ENCODE results near the gene SMARCA2. TPM values are rescaled to one million over a fixed set of nuclear protein-coding genes. Genes with fewer than 3 reads are reported as not detected.
A peak's percentile ranks its signal among the peaks of the same experiment; 100 is the strongest.

The SMARCA2 gene
- total RNA-seq, 2 experiments from 2014 or later = 87.8 to 89.9 TPM

DNA sequence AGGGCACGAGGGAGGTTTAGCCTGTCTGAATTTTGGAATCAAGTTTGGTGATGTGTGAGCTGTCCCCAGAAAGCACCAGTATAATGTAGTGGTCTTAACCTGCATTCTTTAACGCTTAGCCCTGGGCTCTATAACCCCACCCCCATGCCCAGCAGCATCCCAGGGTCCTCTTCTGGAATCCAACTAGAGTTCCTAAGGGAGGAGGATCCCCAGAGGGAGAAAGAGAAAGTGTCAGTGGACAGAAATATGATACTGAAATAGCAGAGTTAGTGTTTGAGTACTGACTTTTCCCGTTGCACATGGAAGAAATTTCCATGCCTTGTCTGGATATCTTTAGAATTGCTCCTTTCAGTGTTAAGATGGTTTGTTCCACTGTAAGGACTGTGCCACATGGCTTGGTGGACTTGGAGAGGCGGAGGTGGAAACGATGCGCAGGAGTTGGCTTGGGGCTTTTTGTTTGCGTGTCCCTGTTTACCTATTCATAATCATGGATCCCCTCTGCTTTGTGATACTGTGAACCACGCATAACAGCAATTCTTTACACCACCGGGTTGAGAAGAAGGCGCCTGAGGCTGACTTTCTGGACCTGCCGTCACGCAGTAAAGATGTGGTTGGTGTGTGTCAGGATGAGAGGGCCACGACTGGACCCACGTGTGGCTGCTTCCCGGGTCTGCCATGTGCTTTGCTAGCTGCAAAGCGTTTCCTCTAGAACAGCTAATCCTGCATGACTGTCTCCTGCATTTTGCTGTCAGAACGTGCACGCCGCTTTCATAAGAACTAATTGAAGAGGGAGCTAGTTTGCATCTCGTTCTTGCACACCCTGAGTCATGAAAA lies 142.3 kb downstream of the SMARCA2 start:
- intact Hi-C loops (cut with micrococcal nuclease) = loop anchor here (1.0 to 10.0 kb wide), 9 partner anchors 31 to 1370 kb away; partner anchors contain the start of genes PUM3, RFX3, SMARCA2 and VLDLR
- DNase-seq = peak; percentile 76
- CTCF ChIA-PET = interaction anchor here (0.6 kb wide), 1 partner anchor 24 kb away, joined by 3 read pairs; no protein-coding TSS in a partner anchor
- no peaks in the 10 kb centered on the region for H3K27me3 Mint-ChIP-seq (ENCODE audit: low read depth)
- peaks cover 60% of the 10 kb centered on the region for H3K4me1 Mint-ChIP-seq (ENCODE audit: low read depth)
- peaks cover 8% of the 10 kb centered on the region for H3K36me3 Mint-ChIP-seq (ENCODE audit: low read depth)
- no peaks in the 10 kb centered on the region for H3K9me3 Mint-ChIP-seq
- H3K4me3 Mint-ChIP-seq = peak overlapping the region; percentile 80
- H3K27ac Mint-ChIP-seq = peak overlapping the region; percentile 94

DNA sequence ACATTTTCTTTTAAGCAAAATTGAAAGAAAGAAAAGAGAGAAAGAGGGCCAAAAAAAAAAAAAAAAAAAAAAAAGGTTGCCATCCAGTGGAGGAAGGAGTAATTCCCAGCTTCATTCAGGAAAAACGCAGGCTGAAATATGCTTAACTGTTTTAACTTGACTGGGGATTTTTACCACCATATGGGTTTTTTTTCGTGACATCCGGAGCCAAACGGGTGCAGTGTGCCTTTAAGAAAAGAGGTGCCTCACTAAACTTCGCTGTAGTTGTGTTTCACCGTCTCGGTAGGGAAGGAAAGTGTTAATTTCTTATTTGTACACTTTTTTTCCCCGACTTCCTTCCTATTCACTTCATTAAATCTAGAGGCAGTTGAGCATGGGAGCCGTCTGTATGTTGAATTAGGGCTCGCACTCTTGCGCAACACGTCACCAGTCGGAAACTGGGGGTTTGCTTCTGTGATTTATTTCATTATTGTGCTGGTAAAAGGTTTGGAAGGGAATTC lies 143.0 kb downstream of the SMARCA2 start:
- H3K36me3 Mint-ChIP-seq (ENCODE audit: low read depth) = peaks cover 8% of the 10 kb centered on the region
- H3K27me3 Mint-ChIP-seq (ENCODE audit: low read depth) = no peaks in the 10 kb centered on the region
- H3K4me1 Mint-ChIP-seq (ENCODE audit: low read depth) = peaks cover 58% of the 10 kb centered on the region
- CTCF ChIA-PET = interaction anchor here (0.6 to 1.5 kb wide), 2 partner anchors 9 to 23 kb away, joined by 3 read pairs; no protein-coding TSS in a partner anchor
- peak; percentile 66 for DNase-seq
- peak overlapping the region; percentile 94 for H3K27ac Mint-ChIP-seq
- peak overlapping the region; percentile 80 for H3K4me3 Mint-ChIP-seq
- H3K9me3 Mint-ChIP-seq = no peaks in the 10 kb centered on the region
- intact Hi-C loops (cut with micrococcal nuclease) = loop anchor here (1.0 to 10.0 kb wide), 9 partner anchors 32 to 1369 kb away; partner anchors contain the start of genes PUM3, RFX3, SMARCA2 and VLDLR

DNA sequence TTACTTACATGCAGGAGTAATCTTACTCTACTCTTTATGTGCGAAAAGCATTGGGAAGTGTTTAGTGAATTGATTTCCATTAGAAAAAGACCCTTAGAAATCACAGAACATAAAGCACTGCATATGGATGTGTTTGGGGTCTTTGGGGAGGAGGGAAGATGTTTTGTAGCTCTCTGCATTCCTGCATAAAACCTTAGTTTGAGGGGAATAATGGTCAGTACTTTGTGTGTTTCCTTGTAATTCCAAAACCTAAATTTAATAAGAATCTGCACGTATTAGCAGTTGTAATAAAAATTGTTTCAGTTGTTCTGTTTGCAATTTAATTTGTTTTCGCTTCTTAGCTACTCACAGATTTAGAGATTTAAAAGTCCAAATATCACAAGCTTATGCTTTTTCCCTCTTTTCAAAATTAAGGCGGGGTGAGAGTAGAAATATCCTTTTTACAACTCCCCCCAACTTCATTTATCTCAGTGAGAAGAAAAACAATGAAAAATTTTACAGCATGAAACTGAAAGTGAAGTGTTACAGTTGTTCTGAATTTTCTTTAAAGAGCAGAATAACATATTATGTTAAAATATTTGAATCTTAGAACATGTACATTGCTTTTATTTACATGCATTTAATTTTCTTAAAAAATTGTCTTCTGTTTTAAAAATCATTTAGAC lies 143.8 kb downstream of the SMARCA2 start:
- CTCF ChIA-PET = interaction anchor here (0.7 to 2.3 kb wide), 5 partner anchors 8 to 138 kb away, joined by 3 to 6 read pairs (median 4); no protein-coding TSS in a partner anchor
- Mint-ChIP-seq H3K9me3 (no peaks in the 10 kb centered on the region), H3K27me3 (ENCODE audit: low read depth) (no peaks in the 10 kb centered on the region), H3K27ac (peak overlapping the region; percentile 94), H3K36me3 (ENCODE audit: low read depth) (peaks cover 9% of the 10 kb centered on the region), H3K4me3 (peak overlapping the region; percentile 80), H3K4me1 (ENCODE audit: low read depth) (peaks cover 52% of the 10 kb centered on the region)
- DNase-seq = no peak
- intact Hi-C loops (cut with micrococcal nuclease) = loop anchor here (1.0 to 10.0 kb wide), 9 partner anchors 33 to 1368 kb away; partner anchors contain the start of genes PUM3, RFX3, SMARCA2 and VLDLR

DNA sequence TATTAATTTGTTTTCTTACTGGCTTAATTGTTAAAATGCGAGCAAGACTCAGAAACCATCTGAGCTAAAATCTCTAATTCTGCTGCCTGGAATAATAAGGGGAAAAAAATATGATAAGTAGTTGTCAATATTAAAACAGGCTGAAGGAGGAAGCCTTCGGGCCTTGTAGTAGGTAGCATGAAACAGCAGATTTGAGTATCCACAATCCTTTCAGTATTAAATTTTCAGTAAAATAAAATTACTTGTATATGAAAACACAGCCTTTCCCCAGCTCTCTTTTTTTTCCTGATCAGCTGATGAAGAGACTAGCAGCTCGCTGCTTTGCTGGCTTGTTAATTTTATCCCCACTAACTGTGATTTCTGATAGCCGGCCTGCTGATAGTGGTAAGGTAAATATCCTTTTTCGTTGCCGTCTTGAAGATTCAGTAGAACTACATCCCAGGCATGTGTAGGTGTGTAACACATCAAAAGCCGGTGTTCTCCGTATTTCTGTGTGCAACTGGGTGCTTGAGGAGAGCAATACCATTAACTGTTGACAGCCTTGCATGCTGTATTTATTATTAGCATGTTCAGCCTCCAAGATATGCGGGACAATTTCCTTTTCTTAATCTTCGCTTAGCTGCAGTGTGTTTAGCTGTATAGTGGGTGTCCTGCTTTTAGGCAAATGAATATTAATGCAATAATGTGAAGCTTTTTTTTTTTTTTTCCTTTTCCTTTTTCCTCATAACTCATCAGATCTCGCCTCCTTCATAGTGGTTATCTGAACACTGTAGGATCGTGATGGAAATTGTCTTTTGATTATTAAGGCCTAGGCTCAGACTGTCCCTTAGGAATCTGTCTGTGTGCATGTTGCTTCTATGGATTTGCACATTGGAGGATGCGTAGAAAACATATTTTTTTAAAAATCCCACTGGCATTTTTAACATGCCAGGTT lies 144.6 kb downstream of the SMARCA2 start:
- CTCF ChIA-PET = interaction anchor here (0.5 to 2.3 kb wide), 8 partner anchors 7 to 139 kb away, joined by 3 to 6 read pairs (median 4); no protein-coding TSS in a partner anchor
- Mint-ChIP-seq H3K9me3 (no peaks in the 10 kb centered on the region), H3K4me1 (ENCODE audit: low read depth) (peaks cover 53% of the 10 kb centered on the region)

GRCh38 chr9:2161661-2162060 lies 146.5 kb downstream of the SMARCA2 start:
- Mint-ChIP-seq H3K9me3 (no peaks in the 10 kb centered on the region), H3K36me3 (ENCODE audit: low read depth) (peaks cover 18% of the 10 kb centered on the region), H3K4me3 (no peak overlapping the region), H3K27me3 (ENCODE audit: low read depth) (no peaks in the 10 kb centered on the region), H3K27ac (no peak overlapping the region), H3K4me1 (ENCODE audit: low read depth) (peaks cover 43% of the 10 kb centered on the region)
- no peak for DNase-seq
- intact Hi-C loops (cut with micrococcal nuclease) = no loop called here
- CTCF ChIA-PET = no interaction called here

More for the DNA sequence above, 144.6 kb downstream of the SMARCA2 start:
- no peaks in the 10 kb centered on the region for H3K27me3 Mint-ChIP-seq (ENCODE audit: low read depth)
- H3K36me3 Mint-ChIP-seq (ENCODE audit: low read depth) = peaks cover 15% of the 10 kb centered on the region
- intact Hi-C loops (cut with micrococcal nuclease) = loop anchor here (5.0 to 10.0 kb wide), 3 partner anchors 465 to 1368 kb away; partner anchors contain the start of genes RFX3 and VLDLR
- peak overlapping the region; percentile 44 for H3K27ac Mint-ChIP-seq
- H3K4me3 Mint-ChIP-seq = peak overlapping the region; percentile 47
- DNase-seq = no peak

DNA sequence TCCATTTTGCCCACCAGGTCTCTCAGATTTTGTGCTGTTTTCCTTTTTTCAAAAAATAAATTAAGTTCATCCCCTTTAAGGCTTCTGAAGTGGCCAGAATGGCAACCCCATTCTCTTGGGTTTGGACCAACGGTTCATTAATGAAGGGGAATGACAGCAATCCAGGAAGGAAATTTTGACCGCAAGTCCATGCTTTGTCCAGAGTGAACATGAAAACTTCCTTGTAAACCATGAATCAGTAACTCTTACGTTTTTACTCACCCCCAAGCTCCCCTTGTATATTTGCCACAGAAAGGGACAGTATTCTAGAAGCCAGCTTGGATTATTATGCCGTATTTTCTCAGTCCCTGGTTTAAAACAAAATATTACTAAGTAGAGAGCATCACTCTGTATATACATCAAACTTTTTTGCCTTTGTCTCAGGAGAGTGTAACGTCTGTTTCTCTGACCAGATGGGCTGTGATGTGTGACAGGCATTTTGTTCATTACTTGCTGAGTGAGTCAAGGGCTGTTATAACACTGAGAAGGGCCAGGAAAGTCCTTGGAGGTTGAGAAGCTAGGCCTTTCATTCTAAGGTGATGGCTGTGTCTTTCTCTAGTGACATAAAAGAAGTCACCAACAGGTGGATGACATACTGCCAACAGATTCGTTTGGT lies 148.2 kb downstream of the SMARCA2 start:
- H3K9me3 Mint-ChIP-seq = no peaks in the 10 kb centered on the region

DNA sequence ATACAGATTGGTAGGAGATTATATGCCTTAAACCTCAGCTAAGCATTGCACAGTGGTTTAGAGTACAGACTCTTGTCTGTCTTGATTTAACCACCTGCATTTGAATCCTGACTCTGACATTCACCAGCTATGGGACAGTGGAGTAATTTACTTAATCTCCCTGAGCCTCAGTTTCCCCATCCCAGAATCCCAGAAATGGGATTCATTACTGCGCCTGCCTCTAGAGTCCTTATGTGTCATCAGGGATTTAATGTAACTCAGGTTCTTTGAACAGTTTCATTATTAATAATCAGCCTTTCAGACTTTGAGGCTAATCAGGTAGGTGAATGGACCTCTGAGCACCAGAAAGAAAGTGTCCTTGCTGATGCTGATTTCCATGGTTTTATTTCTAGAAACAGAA lies 149.1 kb downstream of the SMARCA2 start:
- H3K9me3 Mint-ChIP-seq = no peaks in the 10 kb centered on the region
- intact Hi-C loops (cut with micrococcal nuclease) = no loop called here
- CTCF ChIA-PET = interaction anchor here (1.3 kb wide), 1 partner anchor 32 kb away, joined by 4 read pairs; no protein-coding TSS in a partner anchor
- H3K36me3 Mint-ChIP-seq (ENCODE audit: low read depth) = peaks cover 24% of the 10 kb centered on the region
- H3K27ac Mint-ChIP-seq = no peak overlapping the region
- no peak overlapping the region for H3K4me3 Mint-ChIP-seq
- H3K4me1 Mint-ChIP-seq (ENCODE audit: low read depth) = peaks cover 24% of the 10 kb centered on the region
- no peaks in the 10 kb centered on the region for H3K27me3 Mint-ChIP-seq (ENCODE audit: low read depth)
- no peak for DNase-seq

More for the DNA sequence above, 148.2 kb downstream of the SMARCA2 start:
- intact Hi-C loops (cut with micrococcal nuclease) = no loop called here
- H3K4me1 Mint-ChIP-seq (ENCODE audit: low read depth) = peaks cover 30% of the 10 kb centered on the region
- no peak overlapping the region for H3K27ac Mint-ChIP-seq
- CTCF ChIA-PET = interaction anchor here (0.6 kb wide), 1 partner anchor 16 kb away, joined by 4 read pairs; no protein-coding TSS in a partner anchor
- DNase-seq = no peak
- peaks cover 20% of the 10 kb centered on the region for H3K36me3 Mint-ChIP-seq (ENCODE audit: low read depth)
- H3K27me3 Mint-ChIP-seq (ENCODE audit: low read depth) = no peaks in the 10 kb centered on the region
- H3K4me3 Mint-ChIP-seq = no peak overlapping the region

GRCh38 chr9:2166203-2166602 lies 151.1 kb downstream of the SMARCA2 start:
- H3K36me3 Mint-ChIP-seq (ENCODE audit: low read depth) = peaks cover 26% of the 10 kb centered on the region
- CTCF ChIA-PET = interaction anchor here (2.2 kb wide), 1 partner anchor 16 kb away, joined by 8 read pairs; no protein-coding TSS in a partner anchor
- H3K27me3 Mint-ChIP-seq (ENCODE audit: low read depth) = no peaks in the 10 kb centered on the region
- H3K27ac Mint-ChIP-seq = no peak overlapping the region
- DNase-seq = no peak
- no peak overlapping the region for H3K4me3 Mint-ChIP-seq
- intact Hi-C loops (cut with micrococcal nuclease) = no loop called here
- H3K9me3 Mint-ChIP-seq = no peaks in the 10 kb centered on the region
- peaks cover 14% of the 10 kb centered on the region for H3K4me1 Mint-ChIP-seq (ENCODE audit: low read depth)

- H3K9me3 Mint-ChIP-seq = no peaks in the 10 kb centered on the region
- DNase-seq = no peak
- H3K4me3 Mint-ChIP-seq = no peak overlapping the region
- no peak overlapping the region for H3K27ac Mint-ChIP-seq
- H3K4me1 Mint-ChIP-seq (ENCODE audit: low read depth) = peaks cover 11% of the 10 kb centered on the region
- H3K27me3 Mint-ChIP-seq (ENCODE audit: low read depth) = no peaks in the 10 kb centered on the region
- CTCF ChIA-PET = no interaction called here
- intact Hi-C loops (cut with micrococcal nuclease) = no loop called here
- H3K36me3 Mint-ChIP-seq (ENCODE audit: low read depth) = peaks cover 35% of the 10 kb centered on the region
Observed at GRCh38 chr9:2169035-2169434, 153.9 kb downstream of the SMARCA2 start.

DNA sequence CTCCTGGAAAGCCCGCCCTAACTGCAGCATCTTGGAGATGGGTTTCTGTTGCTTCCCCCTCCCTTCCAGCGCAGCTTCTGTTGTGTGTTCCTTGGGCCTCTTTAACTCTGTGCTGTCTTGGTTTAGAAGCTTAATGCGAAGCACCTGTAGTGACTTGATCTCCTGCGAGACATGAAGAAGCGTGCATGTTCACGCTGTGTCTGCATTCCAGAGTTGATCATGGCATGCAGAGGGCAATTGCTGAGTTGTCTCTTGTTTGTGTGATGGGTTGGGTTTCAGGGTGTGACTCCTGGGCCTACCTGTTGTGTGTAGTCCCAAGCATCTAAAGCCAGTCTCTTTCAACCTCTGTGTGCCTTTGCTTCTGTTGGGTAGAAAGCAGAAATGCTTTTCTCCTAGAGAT lies 155.6 kb downstream of the SMARCA2 start:
- no peak overlapping the region for H3K27ac Mint-ChIP-seq
- no peak overlapping the region for H3K4me3 Mint-ChIP-seq
- peaks cover 6% of the 10 kb centered on the region for H3K4me1 Mint-ChIP-seq (ENCODE audit: low read depth)
- no peaks in the 10 kb centered on the region for H3K27me3 Mint-ChIP-seq (ENCODE audit: low read depth)
- DNase-seq = no peak
- CTCF ChIA-PET = interaction anchor here (0.9 to 1.5 kb wide), 2 partner anchors 11 to 13 kb away, joined by 3 to 4 read pairs; no protein-coding TSS in a partner anchor
- no peaks in the 10 kb centered on the region for H3K9me3 Mint-ChIP-seq
- H3K36me3 Mint-ChIP-seq (ENCODE audit: low read depth) = peaks cover 29% of the 10 kb centered on the region
- intact Hi-C loops (cut with micrococcal nuclease) = no loop called here

- intact Hi-C loops (cut with micrococcal nuclease) = no loop called here
- CTCF ChIA-PET = no interaction called here
- no peak overlapping the region for H3K4me3 Mint-ChIP-seq
- H3K4me1 Mint-ChIP-seq (ENCODE audit: low read depth) = peaks cover 6% of the 10 kb centered on the region
- H3K27ac Mint-ChIP-seq = no peak overlapping the region
- H3K27me3 Mint-ChIP-seq (ENCODE audit: low read depth) = no peaks in the 10 kb centered on the region
- H3K9me3 Mint-ChIP-seq = no peaks in the 10 kb centered on the region
- peaks cover 27% of the 10 kb centered on the region for H3K36me3 Mint-ChIP-seq (ENCODE audit: low read depth)
- no peak for DNase-seq
Observed at GRCh38 chr9:2173170-2173569, 158.0 kb downstream of the SMARCA2 start.
